Measurements from ENCODE around the gene TDRD7.

The TDRD7 gene

GRCh38 chr9:97382099-97382718, 29.7 kb upstream of the TDRD7 start:
- Histone ChIP-seq H3K27me3 (ENCODE audit: insufficient read depth, low read length) (no peaks in the 10 kb centered on the region), H4K20me1 (ENCODE audit: insufficient read depth, low read length) (no peaks in the 10 kb centered on the region), H2AFZ (ENCODE audit: low read length) (no peak overlapping the region), H3K9ac (ENCODE audit: low read length) (no peak overlapping the region), H3K4me2 (ENCODE audit: low read length) (no peak overlapping the region), H3K4me3 (ENCODE audit: low read depth, low read length, poor library complexity, severe bottlenecking) (no peak overlapping the region), H3K9me3 (ENCODE audit: low read length) (no peaks in the 10 kb centered on the region), H3K27ac (ENCODE audit: low read depth, low read length, poor library complexity, severe bottlenecking) (no peak overlapping the region), H3F3A (ENCODE audit: insufficient read depth, low read length) (no peaks in the 10 kb centered on the region), H3K9me2 (ENCODE audit: low read depth, low read length) (no peaks in the 10 kb centered on the region), H3K36me3 (ENCODE audit: insufficient read depth, low read length) (no peaks in the 10 kb centered on the region), H3K79me2 (ENCODE audit: insufficient read depth, low read length) (no peaks in the 10 kb centered on the region), H3K4me1 (ENCODE audit: insufficient read depth, low read length, severe bottlenecking) (no peaks in the 10 kb centered on the region)
- TF ChIP-seq CTCF (IDR thresholded peaks at IDR 0.05; ENCODE audit: low read length) (no peak), EZH2 (IDR thresholded peaks at IDR 0.05; ENCODE audit: borderline replicate concordance, low read length) (no peak)

- no peak overlapping the region for H3K4me2 ChIP-seq (ENCODE audit: low read length)
- no peaks in the 10 kb centered on the region for H3K27me3 ChIP-seq (ENCODE audit: insufficient read depth, low read length)
- no peaks in the 10 kb centered on the region for H3F3A ChIP-seq (ENCODE audit: insufficient read depth, low read length)
- H4K20me1 ChIP-seq (ENCODE audit: insufficient read depth, low read length) = no peaks in the 10 kb centered on the region
- TF ChIP-seq CTCF (IDR thresholded peaks at IDR 0.05; ENCODE audit: low read length) = no peak
- TF ChIP-seq EZH2 (IDR thresholded peaks at IDR 0.05; ENCODE audit: borderline replicate concordance, low read length) = no peak
- no peak overlapping the region for H3K27ac ChIP-seq (ENCODE audit: low read depth, low read length, poor library complexity, severe bottlenecking)
- H3K4me1 ChIP-seq (ENCODE audit: insufficient read depth, low read length, severe bottlenecking) = no peaks in the 10 kb centered on the region
- H3K9ac ChIP-seq (ENCODE audit: low read length) = no peak overlapping the region
- H3K36me3 ChIP-seq (ENCODE audit: insufficient read depth, low read length) = no peaks in the 10 kb centered on the region
- no peaks in the 10 kb centered on the region for H3K9me2 ChIP-seq (ENCODE audit: low read depth, low read length)
- H3K9me3 ChIP-seq (ENCODE audit: low read length) = no peaks in the 10 kb centered on the region
- no peak overlapping the region for H2AFZ ChIP-seq (ENCODE audit: low read length)
- H3K4me3 ChIP-seq (ENCODE audit: low read depth, low read length, poor library complexity, severe bottlenecking) = no peak overlapping the region
- no peaks in the 10 kb centered on the region for H3K79me2 ChIP-seq (ENCODE audit: insufficient read depth, low read length)
Measured at GRCh38 chr9:97384406-97385262, 27.3 kb upstream of the TDRD7 start.

- no peaks in the 10 kb centered on the region for H3K27me3 ChIP-seq (ENCODE audit: insufficient read depth, low read length)
- H3K9me2 ChIP-seq (ENCODE audit: low read depth, low read length) = no peaks in the 10 kb centered on the region
- no peaks in the 10 kb centered on the region for H3K79me2 ChIP-seq (ENCODE audit: insufficient read depth, low read length)
- H3K9ac ChIP-seq (ENCODE audit: low read length) = no peak overlapping the region
- no peak overlapping the region for H3K4me2 ChIP-seq (ENCODE audit: low read length)
- H3K9me3 ChIP-seq (ENCODE audit: low read length) = no peaks in the 10 kb centered on the region
- no peaks in the 10 kb centered on the region for H3F3A ChIP-seq (ENCODE audit: insufficient read depth, low read length)
- no peak overlapping the region for H2AFZ ChIP-seq (ENCODE audit: low read length)
- H3K4me3 ChIP-seq (ENCODE audit: low read depth, low read length, poor library complexity, severe bottlenecking) = no peak overlapping the region
- TF ChIP-seq EZH2 (IDR thresholded peaks at IDR 0.05; ENCODE audit: borderline replicate concordance, low read length) (no peak), CTCF (IDR thresholded peaks at IDR 0.05; ENCODE audit: low read length) (no peak)
- H3K27ac ChIP-seq (ENCODE audit: low read depth, low read length, poor library complexity, severe bottlenecking) = no peak overlapping the region
- H4K20me1 ChIP-seq (ENCODE audit: insufficient read depth, low read length) = no peaks in the 10 kb centered on the region
- no peaks in the 10 kb centered on the region for H3K36me3 ChIP-seq (ENCODE audit: insufficient read depth, low read length)
- H3K4me1 ChIP-seq (ENCODE audit: insufficient read depth, low read length, severe bottlenecking) = no peaks in the 10 kb centered on the region
Measured at GRCh38 chr9:97385626-97386264, 26.2 kb upstream of the TDRD7 start.

Data from OCI-LY1 (cell line).